ENCODE data around the gene MAST4.

Gene MAST4

GRCh38 chr5:66875315-66875714 is 279.1 kb downstream of the MAST4 start:
- Histone ChIP-seq H3K4me3 (no peak overlapping the region), H3K27ac (no peak overlapping the region), H4K20me1 (no peaks in the 10 kb centered on the region), H3K4me2 (peak overlapping the region in 3 of 11 experiments; percentile 3 to 21 (median 16); a peak in 1 of 22 replicates), H3K27me3 (peaks cover 0 to 36% (median 0%) of the 10 kb centered on the region in 11 experiments; a peak in 4 of 22 replicates), H3K36me3 (no peaks in the 10 kb centered on the region), H3K4me1 (peaks cover 0 to 14% (median 2%) of the 10 kb centered on the region in 10 experiments; a peak in 5 of 20 replicates), H3K9ac (no peak overlapping the region), H3K9me3 (replicated peaks in 1 of 11) (0 out of 22 replicates have a peak, but pooled peaks cover 0 to 6% (median 0%) of the 10 kb centered on the region in 11 experiments)
- TF ChIP-seq Cebpa-rat (IDR thresholded peaks at IDR 0.05): no peak

DNA sequence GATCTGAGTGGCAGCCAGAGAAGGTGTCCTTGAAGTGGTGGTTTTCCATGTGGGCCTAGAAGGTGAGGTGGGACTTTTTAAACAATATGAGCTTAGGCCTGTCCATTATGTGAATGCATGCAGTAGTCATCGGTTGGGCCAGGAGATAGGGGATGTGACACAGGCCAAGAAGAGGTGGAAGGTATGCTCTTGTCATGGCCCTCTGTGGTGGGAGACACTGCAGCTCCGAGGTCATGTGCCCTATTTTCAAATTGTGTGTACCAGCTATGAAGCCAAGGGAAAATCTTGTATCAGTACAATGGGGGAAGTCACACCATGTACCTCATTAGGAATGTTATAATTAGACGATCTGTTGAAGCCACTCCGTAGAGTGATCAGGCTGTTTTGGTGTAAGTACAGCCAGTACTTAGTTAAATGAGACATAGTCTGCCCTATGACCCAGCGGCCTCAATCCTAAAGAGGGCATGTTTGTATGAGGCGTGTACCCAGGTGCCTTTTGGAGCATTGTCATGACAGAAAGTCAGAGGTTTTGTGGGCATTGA is 280.1 kb downstream of the MAST4 start:
- no peak overlapping the region for H3K4me2 ChIP-seq
- H4K20me1 ChIP-seq: no peaks in the 10 kb centered on the region
- H3K4me3 ChIP-seq: no peak overlapping the region
- no peak overlapping the region for H3K9ac ChIP-seq
- no peaks in the 10 kb centered on the region for H3K36me3 ChIP-seq
- H3K27ac ChIP-seq: no peak overlapping the region
- 0 out of 22 replicates have a peak, but pooled peaks cover 0 to 6% (median 0%) of the 10 kb centered on the region in 11 experiments for H3K9me3 ChIP-seq (replicated peaks in 1 of 11)
- peaks cover 0 to 35% (median 0%) of the 10 kb centered on the region in 11 experiments; a peak in 4 of 22 replicates for H3K27me3 ChIP-seq
- H3K4me1 ChIP-seq: peaks cover 0 to 14% (median 2%) of the 10 kb centered on the region in 10 experiments; a peak in 5 of 20 replicates
- TF ChIP-seq Cebpa-rat (IDR thresholded peaks at IDR 0.05): no peak

- no peak overlapping the region for H3K9ac ChIP-seq
- no peaks in the 10 kb centered on the region for H3K36me3 ChIP-seq
- H3K27me3 ChIP-seq: peaks cover 0 to 26% (median 0%) of the 10 kb centered on the region in 11 experiments; a peak in 4 of 22 replicates
- H3K9me3 ChIP-seq (replicated peaks in 1 of 11): 0 out of 22 replicates have a peak, but pooled peaks cover 0 to 6% (median 0%) of the 10 kb centered on the region in 11 experiments
- H3K27ac ChIP-seq: no peak overlapping the region
- H4K20me1 ChIP-seq: no peaks in the 10 kb centered on the region
- TF ChIP-seq Cebpa-rat (IDR thresholded peaks at IDR 0.05): no peak
- peaks cover 0 to 14% (median 2%) of the 10 kb centered on the region in 10 experiments; a peak in 5 of 20 replicates for H3K4me1 ChIP-seq
- no peak overlapping the region for H3K4me2 ChIP-seq
- no peak overlapping the region for H3K4me3 ChIP-seq
These were observed 281.6 kb downstream of the MAST4 start for GRCh38 chr5:66877843-66878242.

GRCh38 chr5:66880401-66880800 is 284.2 kb downstream of the MAST4 start:
- Histone ChIP-seq H3K27me3 (0 out of 22 replicates have a peak, but pooled peaks cover 0 to 4% (median 0%) of the 10 kb centered on the region in 11 experiments), H3K27ac (no peak overlapping the region), H4K20me1 (no peaks in the 10 kb centered on the region), H3K36me3 (no peaks in the 10 kb centered on the region), H3K9me3 (replicated peaks in 1 of 11) (0 out of 22 replicates have a peak, but pooled peaks cover 0 to 6% (median 0%) of the 10 kb centered on the region in 11 experiments), H3K4me2 (no peak overlapping the region), H3K9ac (no peak overlapping the region), H3K4me1 (peaks cover 0 to 5% (median 0%) of the 10 kb centered on the region in 10 experiments; a peak in 3 of 20 replicates), H3K4me3 (no peak overlapping the region)
- no peak for TF ChIP-seq Cebpa-rat (IDR thresholded peaks at IDR 0.05)

GRCh38 chr5:66881480-66882161 is 285.4 kb downstream of the MAST4 start:
- no peak for TF ChIP-seq Cebpa-rat (IDR thresholded peaks at IDR 0.05)
- Histone ChIP-seq H3K36me3 (no peaks in the 10 kb centered on the region), H3K4me2 (no peak overlapping the region), H3K4me1 (no peaks in the 10 kb centered on the region), H3K27me3 (no peaks in the 10 kb centered on the region), H3K4me3 (no peak overlapping the region), H3K9ac (no peak overlapping the region), H4K20me1 (no peaks in the 10 kb centered on the region), H3K9me3 (replicated peaks in 1 of 11) (0 out of 22 replicates have a peak, but pooled peaks cover 0 to 6% (median 0%) of the 10 kb centered on the region in 11 experiments), H3K27ac (no peak overlapping the region)

GRCh38 chr5:66882606-66883227 is 286.5 kb downstream of the MAST4 start:
- no peak for TF ChIP-seq Cebpa-rat (IDR thresholded peaks at IDR 0.05)

DNA sequence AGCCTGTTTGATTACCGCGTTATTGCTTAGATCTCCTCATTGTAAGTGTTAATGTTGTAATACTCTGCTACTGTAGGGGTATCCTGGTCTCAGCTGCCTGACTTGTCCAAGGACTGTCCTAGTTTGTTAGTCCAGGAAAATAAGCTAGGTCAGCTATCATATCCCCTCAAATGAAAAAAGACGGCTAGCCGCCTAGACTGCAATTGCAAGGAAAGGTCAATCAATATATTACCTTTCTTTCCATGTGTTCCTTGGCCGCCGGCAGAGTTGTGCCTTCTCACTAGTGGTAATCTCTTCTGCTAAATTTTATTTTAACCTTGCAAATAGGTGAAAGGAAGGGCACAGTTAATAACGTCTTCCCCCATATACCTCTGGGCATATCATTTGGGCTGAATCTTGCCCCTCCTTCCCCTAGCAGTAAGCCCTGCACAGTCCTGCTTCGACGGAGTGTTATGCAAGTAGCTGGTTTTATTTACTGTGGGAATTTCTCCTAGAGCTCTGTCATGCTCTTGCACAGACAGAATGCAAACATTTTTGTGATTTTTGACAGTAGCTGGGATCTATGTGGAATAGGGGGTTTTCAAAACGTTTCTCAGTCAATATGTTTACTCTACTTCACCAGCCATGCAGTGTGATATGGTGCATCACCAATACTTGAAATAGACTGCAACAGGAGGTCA is 288.5 kb downstream of the MAST4 start:
- H3K4me2 ChIP-seq: no peak overlapping the region

More at GRCh38 chr5:66882606-66883227, 286.5 kb downstream of the MAST4 start:
- Histone ChIP-seq H3K9ac (no peak overlapping the region), H3K36me3 (no peaks in the 10 kb centered on the region), H3K4me2 (no peak overlapping the region), H3K4me3 (no peak overlapping the region), H3K9me3 (replicated peaks in 1 of 11) (0 out of 22 replicates have a peak, but pooled peaks cover 0 to 6% (median 0%) of the 10 kb centered on the region in 11 experiments), H3K4me1 (no peaks in the 10 kb centered on the region), H3K27ac (no peak overlapping the region), H3K27me3 (no peaks in the 10 kb centered on the region), H4K20me1 (no peaks in the 10 kb centered on the region)

GRCh38 chr5:66886941-66887340 is 290.7 kb downstream of the MAST4 start:
- no peak overlapping the region for H3K4me3 ChIP-seq
- no peaks in the 10 kb centered on the region for H3K4me1 ChIP-seq
- H3K27me3 ChIP-seq: no peaks in the 10 kb centered on the region
- no peaks in the 10 kb centered on the region for H3K9me3 ChIP-seq (replicated peaks in 1 of 11)
- H4K20me1 ChIP-seq: no peaks in the 10 kb centered on the region
- no peak overlapping the region for H3K27ac ChIP-seq
- no peak overlapping the region for H3K9ac ChIP-seq
- no peak overlapping the region for H3K4me2 ChIP-seq
- H3K36me3 ChIP-seq: no peaks in the 10 kb centered on the region
- no peak for TF ChIP-seq Cebpa-rat (IDR thresholded peaks at IDR 0.05)

More for the DNA sequence above, 288.5 kb downstream of the MAST4 start:
- Histone ChIP-seq H3K9ac (no peak overlapping the region), H3K4me3 (no peak overlapping the region), H3K9me3 (replicated peaks in 1 of 11) (0 out of 22 replicates have a peak, but pooled peaks cover 0 to 3% (median 0%) of the 10 kb centered on the region in 11 experiments), H3K36me3 (no peaks in the 10 kb centered on the region), H3K4me1 (no peaks in the 10 kb centered on the region), H3K27me3 (no peaks in the 10 kb centered on the region), H4K20me1 (no peaks in the 10 kb centered on the region), H3K27ac (no peak overlapping the region)
- TF ChIP-seq Cebpa-rat (IDR thresholded peaks at IDR 0.05): no peak

DNA sequence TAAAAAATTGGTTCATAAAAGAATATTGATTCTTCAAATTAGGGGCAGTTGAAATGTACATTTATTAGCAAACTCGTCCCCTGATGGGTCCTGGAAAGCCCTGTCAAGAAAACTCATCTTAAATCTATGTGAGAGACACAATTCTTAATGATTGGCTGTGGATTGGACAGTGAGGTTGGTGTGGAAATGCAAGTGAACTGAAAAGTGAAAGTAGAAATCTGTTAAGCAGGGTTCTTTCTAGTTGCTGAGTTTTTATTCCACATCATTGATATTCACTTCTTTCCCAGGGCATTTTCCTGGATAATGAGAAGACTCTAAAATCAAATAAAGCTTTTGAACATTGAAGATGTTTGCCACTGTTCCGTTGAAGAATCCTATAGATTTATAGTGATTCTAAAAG is 292.4 kb downstream of the MAST4 start:
- H3K9me3 ChIP-seq (replicated peaks in 1 of 11): no peaks in the 10 kb centered on the region
- no peaks in the 10 kb centered on the region for H3K4me1 ChIP-seq
- no peak overlapping the region for H3K9ac ChIP-seq
- no peaks in the 10 kb centered on the region for H3K36me3 ChIP-seq
- no peak overlapping the region for H3K4me3 ChIP-seq
- no peaks in the 10 kb centered on the region for H4K20me1 ChIP-seq
- no peak overlapping the region for H3K4me2 ChIP-seq
- H3K27me3 ChIP-seq: no peaks in the 10 kb centered on the region
- no peak overlapping the region for H3K27ac ChIP-seq
- TF ChIP-seq Cebpa-rat (IDR thresholded peaks at IDR 0.05): no peak

All from BLaER1 treated with 17β-estradiol and CSF1 and Interleukin-3, amounts not matched to agents 10 nM and 100 nM (cell line).